Muscle layer of duodenum (tissue), 2 donors: ENCODE results near the gene KCNIP1.
A peak's percentile ranks its signal among the peaks of the same experiment; 100 is the strongest.
"Not testable (repeated sequence)": the region's sequence is repeated elsewhere in the genome, so short reads cannot be mapped to it uniquely, and the experiment has no call there.

Source experiments
- H3K27ac ChIP-seq: one replicate; pipeline ENCODE4 v1.7.0; 2013; ENCODE audit warnings: mild to moderate bottlenecking, low read length
- H3K27me3 ChIP-seq: one replicate; pipeline ENCODE4 v1.7.0; 2013; ENCODE audit warnings: low read depth, mild to moderate bottlenecking, control low read depth, low read length
- H3K36me3 ChIP-seq, 2 donors: one replicate each; pipeline ENCODE4 v1.7.0; 2013; ENCODE audit warnings: low read length in 2 of 2, control low read depth in 1 of 2, mild to moderate bottlenecking in 1 of 2; ENCODE audit not compliant: insufficient read depth in 2 of 2, control insufficient read depth in 1 of 2
- H3K4me1 ChIP-seq, 2 donors: one replicate each; pipeline ENCODE4 v1.7.0; 2013; ENCODE audit warnings: low read length in 2 of 2, mild to moderate bottlenecking in 2 of 2, control low read depth in 1 of 2, moderate library complexity in 1 of 2; ENCODE audit not compliant: insufficient read depth in 2 of 2, control insufficient read depth in 1 of 2
- H3K4me3 ChIP-seq, 2 donors: one replicate each; pipeline ENCODE4 v1.7.0; 2013; ENCODE audit warnings: low read length in 2 of 2, low read depth in 1 of 2, mild to moderate bottlenecking in 1 of 2
- H3K9me3 ChIP-seq, 2 donors: one replicate each; pipeline ENCODE4 v1.7.0; 2013; ENCODE audit warnings: low read length in 2 of 2, control low read depth in 1 of 2, mild to moderate bottlenecking in 1 of 2; ENCODE audit not compliant: control insufficient read depth in 1 of 2
- donor health status: healthy.

KCNIP1 gene

DNA sequence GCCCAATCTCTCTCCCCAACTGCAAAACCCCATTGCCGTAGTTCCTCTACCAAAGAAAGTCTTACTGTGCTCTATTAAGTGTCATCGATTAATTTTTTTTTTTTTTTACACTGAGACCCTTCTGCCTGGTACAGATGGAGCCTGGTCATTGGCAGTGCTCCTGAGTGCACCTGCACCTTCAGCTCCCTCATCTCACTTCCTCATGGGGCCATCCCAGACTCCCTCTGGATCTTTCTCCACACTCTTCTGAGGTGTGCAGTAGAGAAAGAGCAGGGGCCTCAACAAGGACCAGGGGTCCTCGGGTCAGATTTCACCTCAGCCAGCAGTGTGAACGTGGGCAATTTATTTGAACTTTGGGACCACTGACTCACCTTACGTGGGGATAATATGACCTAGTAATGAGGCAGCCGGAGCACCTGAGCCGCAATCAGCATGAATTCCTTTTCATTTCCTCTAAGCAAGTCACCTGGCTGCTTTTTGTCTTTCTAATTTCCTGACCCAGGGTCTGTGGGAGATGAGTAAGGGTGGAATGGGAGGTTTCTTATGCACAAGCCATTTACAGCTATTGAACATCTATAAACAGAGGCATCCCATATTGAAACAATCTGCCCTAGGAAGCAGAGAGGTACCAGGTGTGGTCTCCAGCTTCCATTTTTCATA is 257.4 kb downstream of the KCNIP1 start:
- no peaks in the 10 kb centered on the region for H3K27me3 ChIP-seq
- no peaks in the 10 kb centered on the region for H3K36me3 ChIP-seq
- no peak overlapping the region for H3K27ac ChIP-seq
- no peak overlapping the region for H3K4me3 ChIP-seq
- H3K9me3 ChIP-seq, result no peaks in the 10 kb centered on the region
- H3K4me1 ChIP-seq, result peaks cover 4 to 19% of the 10 kb centered on the region in 2 donors

DNA sequence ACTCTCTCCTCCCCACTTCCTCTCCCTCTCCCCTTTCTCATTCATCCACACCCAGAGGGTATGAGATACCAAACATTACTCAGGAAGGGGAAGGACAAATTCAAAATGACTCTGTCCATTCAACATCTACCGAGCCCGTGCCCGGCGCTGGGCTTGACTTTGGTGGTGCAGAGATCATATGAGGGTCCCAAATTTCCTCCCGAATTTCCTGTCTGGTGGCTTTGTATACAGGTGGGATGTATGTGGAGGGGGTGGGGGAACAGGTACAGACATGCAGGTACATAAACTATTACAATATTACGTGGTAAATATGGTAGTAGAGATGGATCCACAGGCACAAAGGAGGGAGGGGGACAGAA is 257.9 kb downstream of the KCNIP1 start:
- Histone ChIP-seq H3K4me3 (no peak overlapping the region), H3K36me3 (no peaks in the 10 kb centered on the region), H3K27ac (no peak overlapping the region), H3K27me3 (no peaks in the 10 kb centered on the region), H3K9me3 (no peaks in the 10 kb centered on the region), H3K4me1 (peaks cover 4 to 16% of the 10 kb centered on the region in 2 donors)

GRCh38 chr5:170762298-170762697 is 258.5 kb downstream of the KCNIP1 start:
- not testable (repeated sequence) for H3K36me3 ChIP-seq, H3K27ac ChIP-seq, H3K4me1 ChIP-seq, H3K4me3 ChIP-seq, H3K27me3 ChIP-seq, H3K9me3 ChIP-seq

DNA sequence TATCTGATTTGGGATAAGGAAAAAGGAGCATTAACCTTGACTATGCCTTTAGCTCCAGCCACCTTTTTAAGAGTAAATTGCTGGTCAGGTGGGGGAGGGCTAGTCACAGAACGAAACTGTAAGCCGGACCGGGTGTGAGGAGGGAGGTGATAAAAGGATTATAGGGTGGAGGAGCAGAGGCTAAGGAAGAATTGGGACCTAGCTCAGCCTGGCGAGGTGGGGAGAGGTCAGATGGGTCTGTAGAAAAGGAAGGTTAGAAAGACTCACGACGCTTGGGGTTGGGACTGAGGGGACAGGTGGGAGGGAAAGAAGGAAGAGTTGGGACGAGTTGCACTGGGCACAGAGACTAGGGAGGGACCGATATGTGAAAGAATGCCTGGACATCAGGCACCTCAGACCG is 262.0 kb downstream of the KCNIP1 start:
- H3K9me3 ChIP-seq, H3K27me3 ChIP-seq, H3K36me3 ChIP-seq, H3K4me3 ChIP-seq, H3K27ac ChIP-seq, H3K4me1 ChIP-seq: not testable (repeated sequence)

DNA sequence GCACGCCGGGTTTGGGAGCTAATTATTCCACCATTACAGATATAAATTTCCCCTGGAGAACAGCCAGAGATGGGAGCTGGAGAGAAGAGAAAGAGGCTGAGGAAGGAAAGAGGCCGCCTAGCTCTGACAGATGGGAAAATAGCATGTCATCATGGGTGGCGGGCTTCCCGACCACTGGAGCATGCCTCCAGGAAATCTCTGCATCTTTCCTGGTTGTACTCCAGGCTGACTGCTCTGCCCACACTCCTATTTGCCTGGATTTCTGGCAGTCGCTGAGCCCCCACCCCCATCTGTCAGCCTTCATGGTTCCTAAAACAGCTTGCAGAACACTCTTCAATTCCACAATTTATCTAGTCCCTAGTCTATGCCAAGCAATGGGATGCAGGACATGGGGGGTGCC is 265.4 kb downstream of the KCNIP1 start:
- no peaks in the 10 kb centered on the region for H3K9me3 ChIP-seq
- no peak overlapping the region for H3K27ac ChIP-seq
- H3K36me3 ChIP-seq, result no peaks in the 10 kb centered on the region
- H3K27me3 ChIP-seq, result no peaks in the 10 kb centered on the region
- no peak overlapping the region for H3K4me3 ChIP-seq
- H3K4me1 ChIP-seq, result no peaks in the 10 kb centered on the region

- no peaks in the 10 kb centered on the region for H3K9me3 ChIP-seq
- H3K27ac ChIP-seq, result no peak overlapping the region
- no peaks in the 10 kb centered on the region for H3K36me3 ChIP-seq
- H3K27me3 ChIP-seq, result no peaks in the 10 kb centered on the region
- no peak overlapping the region for H3K4me3 ChIP-seq
- no peaks in the 10 kb centered on the region for H3K4me1 ChIP-seq
Measured at GRCh38 chr5:170769898-170770416, 266.1 kb downstream of the KCNIP1 start.

- Histone ChIP-seq H3K27ac (peak overlapping the region; percentile 86), H3K27me3 (no peaks in the 10 kb centered on the region), H3K4me3 (no peak overlapping the region), H3K9me3 (no peaks in the 10 kb centered on the region), H3K4me1 (no peaks in the 10 kb centered on the region), H3K36me3 (no peaks in the 10 kb centered on the region)
Measured at GRCh38 chr5:170771496-170771895, 267.7 kb downstream of the KCNIP1 start.

DNA sequence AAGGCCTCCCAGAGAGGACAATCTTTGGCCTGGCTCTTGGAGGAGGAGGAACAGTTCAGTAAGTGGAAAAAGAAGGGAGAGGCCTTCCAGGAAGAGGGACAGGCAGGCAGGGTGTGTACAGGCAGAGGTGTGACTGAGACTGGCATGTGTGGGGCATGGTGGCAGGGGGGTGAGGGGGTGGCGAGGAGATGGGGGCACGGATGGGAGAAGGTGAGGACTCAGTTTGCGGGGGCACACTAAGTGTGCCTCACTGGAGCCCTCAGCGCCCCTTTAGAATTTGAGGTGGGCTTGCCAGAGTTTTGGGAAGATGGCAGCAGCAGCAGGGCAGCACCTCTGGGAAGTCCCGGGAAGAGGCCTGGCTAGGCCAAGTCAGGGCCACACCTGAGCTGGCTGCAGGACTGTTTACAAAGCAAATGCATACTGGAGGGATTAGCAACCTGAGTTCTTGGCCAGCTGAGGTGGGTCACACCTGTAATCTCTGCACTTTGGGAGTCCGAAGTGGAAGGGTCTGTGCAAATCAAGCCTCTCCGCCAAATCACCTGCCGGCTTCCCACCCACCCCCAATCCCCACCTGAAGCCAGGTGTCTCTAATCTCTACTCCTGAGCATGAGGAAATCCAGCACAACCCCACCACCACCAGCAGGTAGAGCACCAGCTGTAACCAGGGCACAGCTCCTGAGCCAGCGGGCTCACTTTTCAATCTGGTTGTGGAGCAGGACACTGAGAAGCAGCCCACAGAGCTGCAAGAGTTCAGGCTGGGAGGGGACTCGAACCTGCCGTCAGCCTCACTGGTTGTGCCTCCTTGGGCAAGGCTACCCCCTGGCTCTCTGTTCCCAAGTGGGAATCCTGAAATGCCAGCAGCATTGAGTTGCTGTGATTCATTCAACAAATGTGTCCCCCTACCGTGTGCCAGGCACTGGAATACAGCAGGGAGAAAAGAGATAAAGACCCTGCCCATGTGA is 269.5 kb downstream of the KCNIP1 start:
- H3K4me1 ChIP-seq, result no peaks in the 10 kb centered on the region
- no peak overlapping the region for H3K4me3 ChIP-seq
- peak overlapping the region; percentile 86 for H3K27ac ChIP-seq
- H3K36me3 ChIP-seq, result no peaks in the 10 kb centered on the region
- no peaks in the 10 kb centered on the region for H3K9me3 ChIP-seq
- no peaks in the 10 kb centered on the region for H3K27me3 ChIP-seq

DNA sequence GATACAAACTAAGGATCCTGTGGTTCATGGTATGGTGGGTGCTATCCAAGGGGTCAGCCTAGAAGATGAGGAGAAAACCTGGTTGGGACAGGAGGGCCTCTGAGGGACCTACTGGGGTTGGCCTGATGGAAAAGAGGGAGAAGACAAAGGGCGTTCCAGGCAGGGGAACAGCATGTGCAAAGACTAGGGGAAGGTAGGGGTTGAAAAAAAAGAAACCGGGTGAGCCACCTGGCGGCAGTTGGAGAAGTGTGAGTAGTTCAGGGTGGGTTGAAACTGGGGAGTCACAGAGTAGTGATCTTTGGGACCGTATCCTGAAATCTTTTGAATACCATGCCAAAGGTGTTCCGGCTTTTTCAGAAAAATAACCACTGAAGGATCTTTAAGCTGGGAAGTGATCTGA is 271.0 kb downstream of the KCNIP1 start:
- H3K9me3 ChIP-seq, result no peaks in the 10 kb centered on the region
- no peaks in the 10 kb centered on the region for H3K4me1 ChIP-seq
- no peaks in the 10 kb centered on the region for H3K36me3 ChIP-seq
- H3K27ac ChIP-seq, result no peak overlapping the region
- H3K4me3 ChIP-seq, result no peak overlapping the region
- no peaks in the 10 kb centered on the region for H3K27me3 ChIP-seq

GRCh38 chr5:170781946-170782345 is 278.1 kb downstream of the KCNIP1 start:
- Histone ChIP-seq H3K27ac (no peak overlapping the region), H3K36me3 (no peaks in the 10 kb centered on the region), H3K9me3 (no peaks in the 10 kb centered on the region), H3K4me1 (no peaks in the 10 kb centered on the region), H3K4me3 (no peak overlapping the region), H3K27me3 (no peaks in the 10 kb centered on the region)

- Histone ChIP-seq H3K27me3 (no peaks in the 10 kb centered on the region), H3K36me3 (no peaks in the 10 kb centered on the region), H3K27ac (no peak overlapping the region), H3K9me3 (no peaks in the 10 kb centered on the region), H3K4me3 (no peak overlapping the region), H3K4me1 (no peaks in the 10 kb centered on the region)
Measured at GRCh38 chr5:170782438-170782837, 278.6 kb downstream of the KCNIP1 start.
